Liver (tissue), 9 donors: ENCODE measurements around the gene NOM1. TPM values are rescaled to one million over a fixed set of nuclear protein-coding genes. Genes with fewer than 3 reads are reported as not detected.

Experiments
- DNase-seq: peaks from one replicate; pipeline ENCODE4 v3.0.0-alpha.2; 2017; ENCODE audit warnings: low spot score
- H3K27ac ChIP-seq, 2 donors: one replicate each; pipeline ENCODE4 v1.7.0; 2013; ENCODE audit warnings: inconsistent platforms in 2 of 2, low read length in 2 of 2, control low read depth in 1 of 2, low read depth in 1 of 2, mild to moderate bottlenecking in 1 of 2
- H3K27me3 ChIP-seq, 4 donors: one replicate each; pipeline versions ENCODE4 v1.6.1 to v1.7.0; 2013; ENCODE audit warnings: low read length in 3 of 4, inconsistent platforms in 1 of 4, mild to moderate bottlenecking in 1 of 4, moderate library complexity in 1 of 4; ENCODE audit not compliant: control insufficient read depth in 4 of 4, insufficient read depth in 4 of 4
- H3K36me3 ChIP-seq, 4 donors: one replicate each; pipeline versions ENCODE4 v1.6.1 to v1.7.0; 2013; ENCODE audit warnings: low read length in 3 of 4, mild to moderate bottlenecking in 3 of 4, low read depth in 1 of 4, moderate library complexity in 1 of 4; ENCODE audit not compliant: control insufficient read depth in 4 of 4, insufficient read depth in 3 of 4
- H3K4me1 ChIP-seq, 4 donors: one replicate each; pipeline versions ENCODE4 v1.6.1 to v1.7.0; 2013; ENCODE audit warnings: low read length in 3 of 4, mild to moderate bottlenecking in 3 of 4, moderate library complexity in 1 of 4; ENCODE audit not compliant: control insufficient read depth in 4 of 4, insufficient read depth in 4 of 4
- H3K4me3 ChIP-seq, 3 donors: one replicate each; pipeline versions ENCODE4 v1.6.1 to v1.7.0; 2013; ENCODE audit warnings: low read length in 3 of 3, control low read depth in 1 of 3, low read depth in 1 of 3, mild to moderate bottlenecking in 1 of 3
- H3K9ac ChIP-seq, 2 donors: one replicate each; pipeline ENCODE4 v1.7.0; 2013; ENCODE audit warnings: low read length in 2 of 2, mild to moderate bottlenecking in 2 of 2, moderate library complexity in 2 of 2, control low read depth in 1 of 2, low read depth in 1 of 2
- H3K9me3 ChIP-seq, 4 donors: one replicate each; pipeline versions ENCODE4 v1.6.1 to v1.7.0; 2013; ENCODE audit warnings: low read length in 3 of 4; ENCODE audit not compliant: control insufficient read depth in 4 of 4
- CTCF ChIP-seq: fragments of 150-350 bp; IDR thresholded peaks from 2 replicates; pipeline ENCODE4 v1.5.1; 2017; ENCODE audit warnings: improper control_type of control experiment, low read depth, low read length; ENCODE audit not compliant: missing input control
- EGR1 ChIP-seq, 2 donors: IDR thresholded peaks; 2 replicates each; pipeline ENCODE4 v1.6.1; 2016 to 2018; ENCODE audit warnings: antibody characterized with exemption in 2 of 2, low read depth in 2 of 2
- FOXA1 ChIP-seq: IDR thresholded peaks from 2 replicates; pipeline ENCODE4 v1.6.1; 2016; ENCODE audit warnings: antibody characterized with exemption
- FOXA2 ChIP-seq: IDR thresholded peaks from 2 replicates; pipeline ENCODE4 v1.6.1; 2016; ENCODE audit warnings: antibody characterized with exemption
- GABPA ChIP-seq, 2 donors: IDR thresholded peaks in 1 of 2; conservative IDR thresholded peaks in 1 of 2; 2 replicates each; pipeline ENCODE4 v1.6.1; 2016; ENCODE audit warnings: antibody characterized with exemption in 2 of 2, mild to moderate bottlenecking in 1 of 2, moderate library complexity in 1 of 2
- HNF4A ChIP-seq, 2 donors: conservative IDR thresholded peaks; 2 replicates each; pipeline ENCODE4 v1.6.1; 2016; ENCODE audit warnings: antibody characterized with exemption in 2 of 2, mild to moderate bottlenecking in 2 of 2
- HNF4G ChIP-seq: IDR thresholded peaks from 2 replicates; pipeline ENCODE4 v1.6.1; 2016; ENCODE audit warnings: antibody characterized with exemption
- JUND ChIP-seq, 2 donors: IDR thresholded peaks; 2 replicates each; pipeline ENCODE4 v1.6.1; 2016; ENCODE audit warnings: antibody characterized with exemption in 2 of 2
- NR2F2 ChIP-seq: IDR thresholded peaks from 2 replicates; pipeline ENCODE4 v1.6.1; 2016; ENCODE audit warnings: antibody characterized with exemption
- RAD21 ChIP-seq, 2 donors: IDR thresholded peaks; 2 replicates each; pipeline ENCODE4 v1.6.1; 2016; ENCODE audit warnings: antibody characterized with exemption in 2 of 2, mild to moderate bottlenecking in 2 of 2
- REST ChIP-seq: IDR thresholded peaks from 2 replicates; pipeline ENCODE4 v1.6.1; 2016; ENCODE audit warnings: antibody characterized with exemption, mild to moderate bottlenecking
- RXRA ChIP-seq, 2 donors: IDR thresholded peaks; 2 replicates each; pipeline ENCODE4 v1.6.1; 2017 to 2018; ENCODE audit warnings: antibody characterized with exemption in 2 of 2, mild to moderate bottlenecking in 1 of 2
- SP1 ChIP-seq: IDR thresholded peaks from 2 replicates; pipeline ENCODE4 v1.6.1; 2018; ENCODE audit warnings: antibody characterized with exemption, mild to moderate bottlenecking
- TAF1 ChIP-seq: conservative IDR thresholded peaks from 2 replicates; pipeline ENCODE4 v1.6.1; 2016; ENCODE audit warnings: antibody characterized with exemption, mild to moderate bottlenecking
- YY1 ChIP-seq: IDR thresholded peaks from 2 replicates; pipeline ENCODE4 v1.6.1; 2016; ENCODE audit warnings: antibody characterized with exemption, mild to moderate bottlenecking
- WGBS: extraction: QIAGEN DNeasy Blood & Tissue Kit; methylation state at CpG from one replicate; pipeline ENCODE4 v1.1.7; 2013; 5-methylcytosine and 5-hydroxymethylcytosine counted together
- polyA plus RNA-seq, 2 donors: library from polyadenylated mRNA; stranded (reverse) in 1 of 2; unstranded in 1 of 2; fragments of 200-250 nt in 1 of 2; fragments of >200 nt in 1 of 2; fragmentation: Nextera tagmentation in 1 of 2; extraction: Ambion mirVana in 1 of 2; gene quantifications; one replicate each; pipeline versions ENCODE4 v1.2.1 to v1.2.3, GENCODE V29; 2013 to 2015
- total RNA-seq, 2 donors: library from RNA; depleted of rRNA; stranded (reverse); fragments of >200 nt; gene quantifications; one replicate each; pipeline ENCODE4 v1.2.3, GENCODE V29; 2014
- TF ChIP-seq, protein P1 (sequence below): IDR thresholded peaks from 2 replicates; pipeline ENCODE4 v1.6.1; 2016; ENCODE audit warnings: antibody characterized with exemption
- TF ChIP-seq, protein P2 (sequence below): IDR thresholded peaks from 2 replicates; pipeline ENCODE4 v1.6.1; 2016; ENCODE audit warnings: antibody characterized with exemption
- TF ChIP-seq, protein P3 (sequence below): IDR thresholded peaks from 2 replicates; pipeline ENCODE4 v1.6.1; 2016; ENCODE audit warnings: antibody characterized with exemption
- donor health status: healthy.
- donor health status: healthy.
- donor health status: healthy.
- donor health status: healthy.
- donor health status: healthy.

The NOM1 gene
- total and polyA plus RNA-seq, 4 donors, result 4.0 to 11.4 (median 6.2) TPM

DNA sequence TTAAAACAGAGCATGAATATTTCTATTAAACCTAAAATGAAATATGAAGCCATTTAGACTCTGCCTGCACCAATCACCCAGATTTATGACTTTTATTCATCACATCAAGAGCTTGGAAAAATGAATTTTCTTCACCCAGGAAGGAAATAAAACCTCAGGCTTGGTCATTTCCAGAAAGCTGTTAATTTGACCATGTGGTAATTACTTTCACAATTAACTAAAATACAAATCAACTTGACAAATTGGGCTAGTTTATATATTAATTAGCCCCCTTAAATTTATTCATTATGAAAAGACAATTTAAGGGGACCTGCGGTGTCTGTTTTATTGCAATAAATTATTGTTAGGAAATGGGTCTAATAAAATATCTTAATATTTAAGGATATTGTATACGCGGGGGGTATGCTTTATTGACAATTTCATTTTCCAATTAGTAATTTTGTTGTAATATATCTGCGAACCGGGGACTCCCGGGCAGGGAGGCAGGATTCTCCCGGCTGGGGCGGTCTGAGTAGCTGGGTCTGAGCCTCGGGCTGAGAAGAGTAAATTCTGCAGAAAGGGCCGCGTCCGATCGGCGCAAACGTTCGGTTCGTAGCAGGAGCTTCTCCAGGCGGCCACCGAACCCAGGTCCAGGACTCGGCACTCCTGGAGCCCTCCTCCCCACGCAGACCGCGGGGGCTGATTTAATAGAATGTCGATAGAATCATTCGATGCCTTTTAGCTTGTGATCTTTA, 70.4 kb downstream of the NOM1 start:
- TF ChIP-seq REST, result no peak
- TF ChIP-seq TAF1, result no peak
- TF ChIP-seq FOXA1, result no peak
- TF ChIP-seq CTCF, result no peak
- TF ChIP-seq GABPA (IDR thresholded peaks at IDR 0.05 in 1 of 2, conservative IDR thresholded peaks at IDR 0.05 in 1 of 2), result no peak
- TF ChIP-seq FOXA2, result no peak
- no peak for TF ChIP-seq HNF4G
- TF ChIP-seq YY1, result no peak
- no peak for TF ChIP-seq HNF4A (conservative IDR thresholded peaks at IDR 0.05)
- TF ChIP-seq, protein P1, sequence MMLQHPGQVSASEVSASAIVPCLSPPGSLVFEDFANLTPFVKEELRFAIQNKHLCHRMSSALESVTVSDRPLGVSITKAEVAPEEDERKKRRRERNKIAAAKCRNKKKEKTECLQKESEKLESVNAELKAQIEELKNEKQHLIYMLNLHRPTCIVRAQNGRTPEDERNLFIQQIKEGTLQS, result no peak
- no peak for TF ChIP-seq NR2F2
- TF ChIP-seq, protein P2, sequence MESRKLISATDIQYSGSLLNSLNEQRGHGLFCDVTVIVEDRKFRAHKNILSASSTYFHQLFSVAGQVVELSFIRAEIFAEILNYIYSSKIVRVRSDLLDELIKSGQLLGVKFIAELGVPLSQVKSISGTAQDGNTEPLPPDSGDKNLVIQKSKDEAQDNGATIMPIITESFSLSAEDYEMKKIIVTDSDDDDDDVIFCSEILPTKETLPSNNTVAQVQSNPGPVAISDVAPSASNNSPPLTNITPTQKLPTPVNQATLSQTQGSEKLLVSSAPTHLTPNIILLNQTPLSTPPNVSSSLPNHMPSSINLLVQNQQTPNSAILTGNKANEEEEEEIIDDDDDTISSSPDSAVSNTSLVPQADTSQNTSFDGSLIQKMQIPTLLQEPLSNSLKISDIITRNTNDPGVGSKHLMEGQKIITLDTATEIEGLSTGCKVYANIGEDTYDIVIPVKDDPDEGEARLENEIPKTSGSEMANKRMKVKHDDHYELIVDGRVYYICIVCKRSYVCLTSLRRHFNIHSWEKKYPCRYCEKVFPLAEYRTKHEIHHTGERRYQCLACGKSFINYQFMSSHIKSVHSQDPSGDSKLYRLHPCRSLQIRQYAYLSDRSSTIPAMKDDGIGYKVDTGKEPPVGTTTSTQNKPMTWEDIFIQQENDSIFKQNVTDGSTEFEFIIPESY, result no peak
- TF ChIP-seq EGR1 (IDR thresholded peaks at IDR 0.05; ENCODE audit: low read depth in 2 of 2), result no peak
- TF ChIP-seq JUND (IDR thresholded peaks at IDR 0.05), result no peak
- TF ChIP-seq, protein P3, sequence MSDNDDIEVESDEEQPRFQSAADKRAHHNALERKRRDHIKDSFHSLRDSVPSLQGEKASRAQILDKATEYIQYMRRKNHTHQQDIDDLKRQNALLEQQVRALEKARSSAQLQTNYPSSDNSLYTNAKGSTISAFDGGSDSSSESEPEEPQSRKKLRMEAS, result no peak
- TF ChIP-seq SP1, result no peak
- TF ChIP-seq RXRA (IDR thresholded peaks at IDR 0.05), result no peak
- no peak for TF ChIP-seq RAD21 (IDR thresholded peaks at IDR 0.05)
- Histone ChIP-seq H3K36me3 (no peaks in the 10 kb centered on the region), H3K27me3 (peaks cover 13 to 37% (median 31%) of the 10 kb centered on the region in 4 donors), H3K4me1 (peaks cover 0 to 24% (median 11%) of the 10 kb centered on the region in 4 donors), H3K27ac (no peak overlapping the region), H3K9ac (no peak overlapping the region), H3K4me3 (no peak overlapping the region), H3K9me3 (peaks cover 0 to 3% (median 1%) of the 10 kb centered on the region in 4 donors)
- WGBS, result 12% methylated on average over 25 of the region's 25 CpGs
- DNase-seq, result no peak
